GM12892 (cell line): Measurements from ENCODE around the gene FAM124A.

Source experiments
- POLR2A ChIP-seq: IDR thresholded peaks from 2 replicates; pipeline ENCODE4 v1.6.1; 2011; ENCODE audit warnings: low read depth, low read length, control low read depth
- TAF1 ChIP-seq: IDR thresholded peaks from 2 replicates; pipeline ENCODE4 v1.6.1; 2011; ENCODE audit warnings: low read depth, mild to moderate bottlenecking, control low read depth, low read length, borderline replicate concordance

- TF ChIP-seq POLR2A (no peak), TAF1 (no peak)
Measured at GRCh38 chr13:51221674-51222036, 543 bp upstream of the FAM124A start.
